ENCODE results near the gene NXPH3. TPM values are rescaled to one million over a fixed set of nuclear protein-coding genes. Genes with fewer than 3 reads are reported as not detected.

NXPH3 gene
- total RNA-seq, 1 experiment from 2014 or later = 0.26 TPM

DNA sequence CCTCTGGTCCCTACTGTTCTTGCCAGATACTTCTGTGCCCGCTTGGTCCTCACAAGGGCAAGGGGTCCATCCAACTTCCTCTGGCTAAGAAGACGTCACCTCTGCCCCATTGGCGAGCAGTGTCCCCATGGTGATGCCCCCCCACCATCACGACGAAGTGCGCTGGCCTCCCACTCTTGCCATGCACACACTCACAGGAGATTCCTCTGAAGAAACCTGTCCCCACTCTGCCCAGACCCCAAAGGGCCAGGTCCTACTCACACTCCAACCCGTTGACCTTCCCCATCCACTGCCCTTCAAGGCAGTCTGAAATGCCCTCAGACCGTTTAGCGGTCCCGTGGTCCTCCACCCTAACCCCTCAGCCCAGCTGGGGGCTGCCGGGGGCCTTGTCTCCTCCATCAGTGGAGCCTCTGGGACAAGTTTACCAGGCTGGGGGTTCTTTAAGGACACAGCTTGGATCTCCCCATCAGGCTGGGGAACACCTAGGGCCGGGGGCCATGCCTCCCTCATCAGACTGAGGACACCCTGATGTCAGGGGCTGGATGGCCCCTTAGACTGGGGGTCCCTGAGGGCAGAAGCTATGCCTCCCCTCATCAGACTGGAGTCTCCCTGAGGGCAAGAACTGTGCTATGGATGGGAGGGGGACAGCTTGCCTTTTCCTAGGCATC lies 6.5 kb downstream of the NXPH3 start:
- Histone ChIP-seq H3K9me2 (replicated peaks; ENCODE audit: low read length) (no peaks in the 10 kb centered on the region), H2AFZ (ENCODE audit: low read length) (no peak overlapping the region), H3F3A (ENCODE audit: low read length, unreplicated experiment) (no peaks in the 10 kb centered on the region), H3K4me1 (ENCODE audit: insufficient read depth, low read length) (peaks cover 14% of the 10 kb centered on the region), H3K36me3 (ENCODE audit: low read depth, low read length) (no peaks in the 10 kb centered on the region), H4K20me1 (ENCODE audit: low read length) (no peaks in the 10 kb centered on the region), H3K27me3 (ENCODE audit: low read length) (peaks cover 2% of the 10 kb centered on the region; the same call in 1 of the 2 replicates), H3K27ac (ENCODE audit: low read length) (no peak overlapping the region), H3K4me3 (ENCODE audit: low read length) (no peak overlapping the region), H3K4me2 (ENCODE audit: low read length) (peak overlapping the region; percentile 11), H3K79me2 (ENCODE audit: low read length) (no peaks in the 10 kb centered on the region), H3K9me3 (ENCODE audit: low read length) (no peaks in the 10 kb centered on the region), H3K9ac (ENCODE audit: low read length) (no peak overlapping the region)
- ATAC-seq (no peak), DNase-seq (no peak)
- no TSS peak for BruUV-seq (replicated peaks)
- TF ChIP-seq, protein P1, sequence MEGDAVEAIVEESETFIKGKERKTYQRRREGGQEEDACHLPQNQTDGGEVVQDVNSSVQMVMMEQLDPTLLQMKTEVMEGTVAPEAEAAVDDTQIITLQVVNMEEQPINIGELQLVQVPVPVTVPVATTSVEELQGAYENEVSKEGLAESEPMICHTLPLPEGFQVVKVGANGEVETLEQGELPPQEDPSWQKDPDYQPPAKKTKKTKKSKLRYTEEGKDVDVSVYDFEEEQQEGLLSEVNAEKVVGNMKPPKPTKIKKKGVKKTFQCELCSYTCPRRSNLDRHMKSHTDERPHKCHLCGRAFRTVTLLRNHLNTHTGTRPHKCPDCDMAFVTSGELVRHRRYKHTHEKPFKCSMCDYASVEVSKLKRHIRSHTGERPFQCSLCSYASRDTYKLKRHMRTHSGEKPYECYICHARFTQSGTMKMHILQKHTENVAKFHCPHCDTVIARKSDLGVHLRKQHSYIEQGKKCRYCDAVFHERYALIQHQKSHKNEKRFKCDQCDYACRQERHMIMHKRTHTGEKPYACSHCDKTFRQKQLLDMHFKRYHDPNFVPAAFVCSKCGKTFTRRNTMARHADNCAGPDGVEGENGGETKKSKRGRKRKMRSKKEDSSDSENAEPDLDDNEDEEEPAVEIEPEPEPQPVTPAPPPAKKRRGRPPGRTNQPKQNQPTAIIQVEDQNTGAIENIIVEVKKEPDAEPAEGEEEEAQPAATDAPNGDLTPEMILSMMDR (conservative IDR thresholded peaks at IDR 0.05; ENCODE audit: low read depth, low read length) = no peak
- TF ChIP-seq EZH2 (IDR thresholded peaks at IDR 0.05; ENCODE audit: low read length, unreplicated experiment) = no peak
- intact Hi-C loops (cut with micrococcal nuclease) = no loop called here
- CTCF ChIA-PET = interaction anchor here (0.6 to 0.9 kb wide), 2 partner anchors 13 to 114 kb away, joined by 3 to 4 read pairs; no protein-coding TSS in a partner anchor
- POLR2A ChIA-PET (ENCODE audit: unreplicated experiment) = interaction anchor here (0.7 kb wide), 1 partner anchor 10 kb away, joined by 5 read pairs; no protein-coding TSS in a partner anchor

DNA sequence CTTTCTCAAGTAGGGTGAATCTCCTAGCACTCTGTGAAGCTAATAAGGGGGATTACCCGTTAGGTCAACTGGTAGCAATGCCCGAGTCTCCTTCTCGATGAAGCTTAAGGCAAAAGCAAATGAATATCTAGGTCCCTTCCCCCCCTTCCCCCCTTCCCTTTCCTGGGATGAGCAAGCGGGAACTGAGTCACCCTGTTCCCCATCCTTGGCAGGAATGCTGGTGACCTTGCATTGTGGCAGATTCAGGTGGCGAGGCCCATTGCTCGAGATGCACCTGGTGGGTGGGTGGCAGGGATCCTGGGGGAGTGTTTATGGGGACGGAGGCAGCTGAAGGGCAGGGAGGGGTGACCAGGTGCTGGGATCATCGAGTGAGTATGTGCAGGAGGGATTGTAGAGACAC lies 7.1 kb downstream of the NXPH3 start:
- ChIA-PET POLR2A (ENCODE audit: unreplicated experiment) (interaction anchor here (0.7 kb wide), 1 partner anchor 10 kb away, joined by 5 read pairs; no protein-coding TSS in a partner anchor), CTCF (interaction anchor here (0.9 kb wide), 1 partner anchor 13 kb away, joined by 3 read pairs; no protein-coding TSS in a partner anchor)
- Histone ChIP-seq H3K27me3 (ENCODE audit: low read length) (no peaks in the 10 kb centered on the region), H3K4me2 (ENCODE audit: low read length) (peak overlapping the region; percentile 11), H3K9me3 (ENCODE audit: low read length) (no peaks in the 10 kb centered on the region), H4K20me1 (ENCODE audit: low read length) (no peaks in the 10 kb centered on the region), H3K36me3 (ENCODE audit: low read depth, low read length) (no peaks in the 10 kb centered on the region), H2AFZ (ENCODE audit: low read length) (no peak overlapping the region), H3K9ac (ENCODE audit: low read length) (no peak overlapping the region), H3K4me3 (ENCODE audit: low read length) (no peak overlapping the region), H3F3A (ENCODE audit: low read length, unreplicated experiment) (no peaks in the 10 kb centered on the region), H3K79me2 (ENCODE audit: low read length) (no peaks in the 10 kb centered on the region), H3K27ac (ENCODE audit: low read length) (no peak overlapping the region), H3K9me2 (replicated peaks; ENCODE audit: low read length) (no peaks in the 10 kb centered on the region), H3K4me1 (ENCODE audit: insufficient read depth, low read length) (peaks cover 14% of the 10 kb centered on the region)
- peak; percentile 91 for DNase-seq
- peak; percentile 81 for ATAC-seq
- intact Hi-C loops (cut with micrococcal nuclease) = no loop called here
- no TSS peak for BruUV-seq (replicated peaks)
- no peak for TF ChIP-seq EZH2phosphoT487 (IDR thresholded peaks at IDR 0.05; ENCODE audit: borderline replicate concordance, low read length)
- TF ChIP-seq EZH2 (IDR thresholded peaks at IDR 0.05; ENCODE audit: low read length, unreplicated experiment) = no peak
- TF ChIP-seq, protein P1 (conservative IDR thresholded peaks at IDR 0.05; ENCODE audit: low read depth, low read length) = no peak

DNA sequence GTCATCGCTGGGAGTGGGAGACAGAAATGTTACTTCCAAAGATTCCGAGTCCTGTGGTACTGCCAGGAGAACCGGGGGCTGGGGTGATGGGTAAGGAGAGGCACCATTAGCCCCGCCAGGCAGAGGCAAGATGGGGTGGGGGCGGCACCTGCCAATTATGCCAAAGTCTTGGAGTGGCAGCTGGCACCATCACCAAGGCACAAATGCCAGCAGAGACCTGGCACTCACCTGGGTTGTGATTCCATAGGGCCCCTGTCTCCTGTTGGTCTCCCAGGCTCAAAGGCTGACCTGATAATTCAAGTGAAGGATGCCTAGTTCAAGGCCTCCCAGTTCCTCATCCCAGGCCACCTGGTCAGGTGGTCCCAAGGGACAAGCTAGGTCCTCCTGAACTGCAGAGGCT lies 7.6 kb downstream of the NXPH3 start:
- H3K27me3 ChIP-seq (ENCODE audit: low read length) = no peaks in the 10 kb centered on the region
- peaks cover 14% of the 10 kb centered on the region for H3K4me1 ChIP-seq (ENCODE audit: insufficient read depth, low read length)
- no peaks in the 10 kb centered on the region for H3K9me3 ChIP-seq (ENCODE audit: low read length)
- no peak for ATAC-seq
- peak overlapping the region; percentile 11 for H3K4me2 ChIP-seq (ENCODE audit: low read length)
- H2AFZ ChIP-seq (ENCODE audit: low read length) = no peak overlapping the region
- H3K27ac ChIP-seq (ENCODE audit: low read length) = no peak overlapping the region
- BruUV-seq (replicated peaks) = no TSS peak
- H4K20me1 ChIP-seq (ENCODE audit: low read length) = no peaks in the 10 kb centered on the region
- no peaks in the 10 kb centered on the region for H3K9me2 ChIP-seq (replicated peaks; ENCODE audit: low read length)
- intact Hi-C loops (cut with micrococcal nuclease) = no loop called here
- no peak for DNase-seq
- H3K9ac ChIP-seq (ENCODE audit: low read length) = no peak overlapping the region
- H3F3A ChIP-seq (ENCODE audit: low read length, unreplicated experiment) = no peaks in the 10 kb centered on the region
- ChIA-PET POLR2A (ENCODE audit: unreplicated experiment) (no interaction called here), CTCF (interaction anchor here (0.9 kb wide), 1 partner anchor 14 kb away, joined by 3 read pairs; no protein-coding TSS in a partner anchor)
- H3K4me3 ChIP-seq (ENCODE audit: low read length) = no peak overlapping the region
- H3K36me3 ChIP-seq (ENCODE audit: low read depth, low read length) = no peaks in the 10 kb centered on the region
- no peak for TF ChIP-seq EZH2phosphoT487 (IDR thresholded peaks at IDR 0.05; ENCODE audit: borderline replicate concordance, low read length)
- TF ChIP-seq, protein P1 (conservative IDR thresholded peaks at IDR 0.05; ENCODE audit: low read depth, low read length) = no peak
- no peak for TF ChIP-seq EZH2 (IDR thresholded peaks at IDR 0.05; ENCODE audit: low read length, unreplicated experiment)
- no peaks in the 10 kb centered on the region for H3K79me2 ChIP-seq (ENCODE audit: low read length)

All from PC-3 (cell line).